ENCODE data around the gene IGF1R.

The IGF1R gene

DNA sequence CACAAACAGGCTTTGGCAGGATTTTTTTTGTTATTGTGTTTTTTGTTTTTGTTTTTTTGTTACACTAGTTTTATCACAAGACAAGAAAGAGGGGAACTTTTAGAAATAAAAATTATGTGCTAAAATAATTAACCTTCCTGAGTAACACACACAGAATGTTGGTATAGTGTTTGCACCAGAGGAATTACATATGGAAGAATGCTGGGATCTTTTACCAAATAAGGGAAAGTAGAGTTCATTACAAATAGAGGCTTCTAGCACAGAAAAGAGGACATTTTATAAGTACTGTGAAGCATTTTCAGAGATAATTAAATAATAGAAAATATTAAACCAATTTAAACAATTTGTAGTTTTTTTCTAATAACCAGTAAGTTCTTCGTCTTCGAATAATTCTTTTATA lies 116.0 kb downstream of the IGF1R start:
- DNase-seq (no peak), ATAC-seq (ENCODE audit: insufficient read depth, low read depth) (no peak)
- Histone ChIP-seq H3K27me3 (ENCODE audit: insufficient read depth, low read length, poor library complexity) (no peaks in the 10 kb centered on the region), H3K79me2 (ENCODE audit: insufficient read depth, low read length) (peaks cover 74% of the 10 kb centered on the region), H3K27ac (ENCODE audit: low read length) (no peak overlapping the region), H3K4me2 (ENCODE audit: insufficient read depth, low read length) (no peak overlapping the region), H4K20me1 (ENCODE audit: insufficient read depth, low read length) (peaks cover 49% of the 10 kb centered on the region), H3K4me3 (ENCODE audit: low read depth in 1 of 2, low read length in 2 of 2) (no peak overlapping the region), H3K9ac (ENCODE audit: low read depth, low read length) (no peak overlapping the region), H2AFZ (ENCODE audit: low read depth, low read length) (no peak overlapping the region), H3K4me1 (ENCODE audit: insufficient read depth, low read length) (no peaks in the 10 kb centered on the region), H3K36me3 (ENCODE audit: insufficient read depth, low read length) (no peaks in the 10 kb centered on the region), H3K9me3 (ENCODE audit: insufficient read depth, low read length, severe bottlenecking) (no peaks in the 10 kb centered on the region)
- TF ChIP-seq EZH2 (IDR thresholded peaks at IDR 0.05; ENCODE audit: borderline replicate concordance, low read depth, low read length, severe bottlenecking) = no peak
- TF ChIP-seq, protein P1, sequence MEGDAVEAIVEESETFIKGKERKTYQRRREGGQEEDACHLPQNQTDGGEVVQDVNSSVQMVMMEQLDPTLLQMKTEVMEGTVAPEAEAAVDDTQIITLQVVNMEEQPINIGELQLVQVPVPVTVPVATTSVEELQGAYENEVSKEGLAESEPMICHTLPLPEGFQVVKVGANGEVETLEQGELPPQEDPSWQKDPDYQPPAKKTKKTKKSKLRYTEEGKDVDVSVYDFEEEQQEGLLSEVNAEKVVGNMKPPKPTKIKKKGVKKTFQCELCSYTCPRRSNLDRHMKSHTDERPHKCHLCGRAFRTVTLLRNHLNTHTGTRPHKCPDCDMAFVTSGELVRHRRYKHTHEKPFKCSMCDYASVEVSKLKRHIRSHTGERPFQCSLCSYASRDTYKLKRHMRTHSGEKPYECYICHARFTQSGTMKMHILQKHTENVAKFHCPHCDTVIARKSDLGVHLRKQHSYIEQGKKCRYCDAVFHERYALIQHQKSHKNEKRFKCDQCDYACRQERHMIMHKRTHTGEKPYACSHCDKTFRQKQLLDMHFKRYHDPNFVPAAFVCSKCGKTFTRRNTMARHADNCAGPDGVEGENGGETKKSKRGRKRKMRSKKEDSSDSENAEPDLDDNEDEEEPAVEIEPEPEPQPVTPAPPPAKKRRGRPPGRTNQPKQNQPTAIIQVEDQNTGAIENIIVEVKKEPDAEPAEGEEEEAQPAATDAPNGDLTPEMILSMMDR (IDR thresholded peaks at IDR 0.05; ENCODE audit: borderline replicate concordance, extremely low read depth, low read length, poor library complexity, severe bottlenecking) = no peak

- H3K27me3 ChIP-seq (ENCODE audit: insufficient read depth, low read length, poor library complexity) = no peaks in the 10 kb centered on the region
- no peaks in the 10 kb centered on the region for H3K4me1 ChIP-seq (ENCODE audit: insufficient read depth, low read length)
- DNase-seq (no peak), ATAC-seq (ENCODE audit: insufficient read depth, low read depth) (no peak)
- H3K9ac ChIP-seq (ENCODE audit: low read depth, low read length) = no peak overlapping the region
- no peak overlapping the region for H3K4me2 ChIP-seq (ENCODE audit: insufficient read depth, low read length)
- H4K20me1 ChIP-seq (ENCODE audit: insufficient read depth, low read length) = peaks cover 49% of the 10 kb centered on the region
- H3K36me3 ChIP-seq (ENCODE audit: insufficient read depth, low read length) = no peaks in the 10 kb centered on the region
- no peak overlapping the region for H3K4me3 ChIP-seq (ENCODE audit: low read depth in 1 of 2, low read length in 2 of 2)
- no peaks in the 10 kb centered on the region for H3K9me3 ChIP-seq (ENCODE audit: insufficient read depth, low read length, severe bottlenecking)
- H3K27ac ChIP-seq (ENCODE audit: low read length) = no peak overlapping the region
- H2AFZ ChIP-seq (ENCODE audit: low read depth, low read length) = no peak overlapping the region
- peaks cover 69% of the 10 kb centered on the region for H3K79me2 ChIP-seq (ENCODE audit: insufficient read depth, low read length)
- TF ChIP-seq, protein P1 (IDR thresholded peaks at IDR 0.05; ENCODE audit: borderline replicate concordance, extremely low read depth, low read length, poor library complexity, severe bottlenecking) = no peak
- TF ChIP-seq EZH2 (IDR thresholded peaks at IDR 0.05; ENCODE audit: borderline replicate concordance, low read depth, low read length, severe bottlenecking) = no peak
Measured at GRCh38 chr15:98765610-98766009, 117.3 kb downstream of the IGF1R start.

DNA sequence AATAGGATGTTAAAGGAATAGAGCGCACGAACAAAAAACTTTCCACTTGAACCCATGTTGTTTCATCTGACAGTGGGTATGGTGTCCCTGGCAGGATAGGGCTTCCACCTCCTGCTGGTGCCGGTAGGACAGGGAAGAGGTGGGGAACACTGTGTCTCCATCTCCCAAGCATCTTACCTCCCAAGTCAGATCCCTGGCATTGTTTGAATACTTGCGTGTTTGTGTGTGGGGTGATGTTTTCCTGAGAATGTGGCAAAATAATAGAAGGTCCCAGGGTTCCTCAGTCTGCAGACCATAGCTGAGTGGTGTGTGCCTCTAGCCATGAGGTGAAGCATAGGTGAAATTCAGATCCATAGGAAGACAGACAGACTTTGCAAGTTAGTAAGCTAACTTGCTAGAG lies 119.4 kb downstream of the IGF1R start:
- H3K4me2 ChIP-seq (ENCODE audit: insufficient read depth, low read length) = no peak overlapping the region
- H3K27ac ChIP-seq (ENCODE audit: low read length) = no peak overlapping the region
- H3K9ac ChIP-seq (ENCODE audit: low read depth, low read length) = no peak overlapping the region
- H3K27me3 ChIP-seq (ENCODE audit: insufficient read depth, low read length, poor library complexity) = no peaks in the 10 kb centered on the region
- no peak overlapping the region for H2AFZ ChIP-seq (ENCODE audit: low read depth, low read length)
- peaks cover 74% of the 10 kb centered on the region for H3K79me2 ChIP-seq (ENCODE audit: insufficient read depth, low read length)
- TF ChIP-seq, protein P1 (IDR thresholded peaks at IDR 0.05; ENCODE audit: borderline replicate concordance, extremely low read depth, low read length, poor library complexity, severe bottlenecking) = no peak
- TF ChIP-seq EZH2 (IDR thresholded peaks at IDR 0.05; ENCODE audit: borderline replicate concordance, low read depth, low read length, severe bottlenecking) = no peak
- H3K36me3 ChIP-seq (ENCODE audit: insufficient read depth, low read length) = no peaks in the 10 kb centered on the region
- DNase-seq (no peak), ATAC-seq (ENCODE audit: insufficient read depth, low read depth) (no peak)
- no peak overlapping the region for H3K4me3 ChIP-seq (ENCODE audit: low read depth in 1 of 2, low read length in 2 of 2)
- H3K4me1 ChIP-seq (ENCODE audit: insufficient read depth, low read length) = no peaks in the 10 kb centered on the region
- H4K20me1 ChIP-seq (ENCODE audit: insufficient read depth, low read length) = peaks cover 50% of the 10 kb centered on the region
- no peaks in the 10 kb centered on the region for H3K9me3 ChIP-seq (ENCODE audit: insufficient read depth, low read length, severe bottlenecking)

- no peak overlapping the region for H2AFZ ChIP-seq (ENCODE audit: low read depth, low read length)
- no peak overlapping the region for H3K4me3 ChIP-seq (ENCODE audit: low read depth in 1 of 2, low read length in 2 of 2)
- TF ChIP-seq EZH2 (IDR thresholded peaks at IDR 0.05; ENCODE audit: borderline replicate concordance, low read depth, low read length, severe bottlenecking) = no peak
- TF ChIP-seq, protein P1 (IDR thresholded peaks at IDR 0.05; ENCODE audit: borderline replicate concordance, extremely low read depth, low read length, poor library complexity, severe bottlenecking) = no peak
- H4K20me1 ChIP-seq (ENCODE audit: insufficient read depth, low read length) = peaks cover 55% of the 10 kb centered on the region
- H3K36me3 ChIP-seq (ENCODE audit: insufficient read depth, low read length) = no peaks in the 10 kb centered on the region
- no peak for DNase-seq
- H3K4me1 ChIP-seq (ENCODE audit: insufficient read depth, low read length) = no peaks in the 10 kb centered on the region
- ATAC-seq (ENCODE audit: insufficient read depth, low read depth) = no peak
- H3K9ac ChIP-seq (ENCODE audit: low read depth, low read length) = no peak overlapping the region
- peaks cover 74% of the 10 kb centered on the region for H3K79me2 ChIP-seq (ENCODE audit: insufficient read depth, low read length)
- no peak overlapping the region for H3K4me2 ChIP-seq (ENCODE audit: insufficient read depth, low read length)
- H3K27ac ChIP-seq (ENCODE audit: low read length) = no peak overlapping the region
- no peaks in the 10 kb centered on the region for H3K9me3 ChIP-seq (ENCODE audit: insufficient read depth, low read length, severe bottlenecking)
- no peaks in the 10 kb centered on the region for H3K27me3 ChIP-seq (ENCODE audit: insufficient read depth, low read length, poor library complexity)
Measured at GRCh38 chr15:98769867-98770266, 121.5 kb downstream of the IGF1R start.

All from DND-41 (cell line).